Fibroblast of skin of left biceps (primary cell): ENCODE measurements around the gene NPTN.
"Not testable (repeated sequence)": the region's sequence is repeated elsewhere in the genome, so short reads cannot be mapped to it uniquely, and the experiment has no call there.

Experiments
- DNase-seq, 2 experiments: peaks; one replicate each; pipeline ENCODE4 v3.0.0-alpha.2; 2013; ENCODE audit warnings: low read depth in 2 of 2

Gene NPTN

DNA sequence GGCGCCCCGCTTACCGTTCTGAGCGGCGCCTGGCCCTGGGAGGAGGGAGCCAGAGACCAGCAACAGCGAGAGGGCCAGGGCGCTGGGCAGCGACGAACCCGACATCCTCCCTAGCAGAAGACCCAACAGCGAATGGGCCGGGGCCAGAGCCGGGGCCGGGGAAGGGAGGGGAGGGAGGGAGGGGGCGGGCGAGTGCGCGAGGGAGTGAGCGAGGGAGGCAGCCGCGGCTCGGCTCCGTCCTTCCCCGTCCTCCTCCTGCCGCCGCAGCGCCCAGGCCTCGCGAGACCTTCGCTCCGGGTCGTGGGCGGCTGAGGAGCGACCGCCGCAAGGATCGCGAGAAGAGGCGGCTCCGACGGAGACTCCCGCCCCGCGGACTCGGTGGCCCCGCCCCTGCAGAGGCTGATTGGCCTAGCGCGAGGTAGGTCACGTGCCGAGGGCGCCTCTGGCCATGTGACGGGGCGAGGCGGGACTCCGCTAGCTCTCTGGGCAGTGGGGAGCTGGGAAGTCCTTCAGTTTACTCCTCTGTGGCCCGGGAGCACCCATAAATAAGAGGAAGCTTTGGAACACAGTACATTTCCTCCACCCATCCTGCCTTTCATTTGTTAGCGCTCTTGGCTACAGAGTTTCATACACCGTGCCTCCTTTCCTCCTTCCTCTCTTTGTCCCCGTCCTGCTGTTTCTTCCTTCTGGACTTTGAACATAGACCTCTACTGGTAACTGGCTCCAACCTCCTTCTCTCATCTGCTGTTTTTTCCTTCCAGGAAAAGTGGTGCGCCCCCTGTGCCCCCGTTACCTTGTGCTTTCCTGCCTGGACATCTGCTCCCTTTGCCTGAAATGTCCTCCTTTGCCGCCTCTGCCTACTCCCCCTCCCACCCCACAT lies at the start of gene NPTN:
NPTN (minus strand) TSS at position 279 of the 880 bp plus-strand sequence; CDS start at position 105, 174 bp downstream.
- peak; percentile 95 for DNase-seq

DNA sequence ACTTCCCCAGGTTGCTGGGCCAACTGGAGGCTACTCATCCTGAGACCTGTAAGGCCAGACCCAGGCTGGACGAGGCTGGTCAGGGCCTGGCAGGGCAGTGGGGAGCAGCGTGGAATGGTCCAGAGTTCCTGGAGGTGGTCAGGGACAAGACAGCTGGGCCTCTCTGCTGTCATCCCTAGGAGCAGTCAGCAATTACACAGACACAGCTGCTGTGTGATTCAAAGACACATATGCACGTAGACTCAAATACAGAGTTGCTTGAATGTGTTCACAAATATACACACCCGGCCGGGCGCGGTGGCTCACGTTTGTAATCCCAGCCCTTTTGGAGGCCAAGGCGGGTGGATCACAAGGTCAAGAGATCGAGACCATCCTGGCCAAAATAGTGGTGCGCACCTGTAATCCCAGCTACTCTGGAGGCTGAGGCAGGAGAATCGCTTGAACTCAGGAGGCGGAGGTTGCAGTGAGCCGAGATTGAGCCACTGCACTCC lies 49.5 kb upstream of the NPTN start:
- DNase-seq, result no peak

DNA sequence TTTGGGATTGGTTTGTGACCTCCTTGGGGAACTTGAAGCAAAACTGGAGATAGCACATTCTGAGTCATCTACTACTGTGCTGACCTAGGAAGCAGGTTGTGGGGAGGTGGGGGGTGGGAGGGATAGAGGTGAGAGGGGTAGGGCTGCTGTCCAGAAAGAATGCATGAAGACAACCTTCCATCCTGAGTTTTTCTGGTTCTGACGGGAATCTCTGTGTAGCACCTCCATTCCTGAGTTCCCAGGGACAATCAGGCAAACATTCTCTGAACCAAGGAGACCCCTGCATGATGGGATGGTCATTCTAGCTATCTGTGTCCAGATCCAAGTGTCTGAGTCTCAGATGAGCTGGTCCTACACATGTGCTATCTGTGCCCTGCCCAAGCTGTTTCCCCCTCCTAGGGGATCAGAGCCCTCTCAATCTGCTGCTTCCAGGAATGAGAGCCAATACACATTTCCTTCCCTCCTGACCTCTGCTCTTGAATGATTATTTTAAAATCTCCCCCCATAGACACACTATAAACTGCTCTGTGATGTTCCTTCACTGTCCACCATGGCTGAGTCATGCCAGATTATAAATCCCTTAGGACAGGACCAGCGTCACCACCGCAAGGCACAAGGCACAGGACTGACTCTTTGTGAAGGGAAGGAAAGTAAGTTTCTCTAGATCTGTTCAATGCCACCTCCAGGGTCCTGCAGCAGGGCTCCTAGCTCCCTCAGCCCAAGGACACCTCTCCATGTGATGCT lies 48.8 kb upstream of the NPTN start:
- DNase-seq, result no peak

DNA sequence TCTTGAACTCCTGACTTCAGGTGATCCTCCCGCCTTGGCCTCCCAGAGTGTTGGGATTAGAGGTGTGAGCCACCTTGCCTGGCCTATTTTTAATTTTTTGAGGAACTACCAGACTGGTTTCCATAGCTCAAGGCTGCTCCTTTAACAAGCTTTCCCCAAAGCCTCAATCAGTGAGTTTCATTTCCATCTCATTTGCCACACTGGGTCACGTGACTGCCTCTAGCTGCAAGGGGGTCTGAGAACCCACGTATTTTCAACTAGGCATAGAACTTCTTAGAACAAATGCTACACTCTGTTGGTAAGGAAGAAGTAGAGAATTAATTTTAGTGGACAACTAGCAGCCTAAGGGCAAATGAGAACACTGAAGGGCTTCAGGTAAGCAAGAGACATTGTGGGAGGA lies 47.9 kb upstream of the NPTN start:
- no peak for DNase-seq

DNA sequence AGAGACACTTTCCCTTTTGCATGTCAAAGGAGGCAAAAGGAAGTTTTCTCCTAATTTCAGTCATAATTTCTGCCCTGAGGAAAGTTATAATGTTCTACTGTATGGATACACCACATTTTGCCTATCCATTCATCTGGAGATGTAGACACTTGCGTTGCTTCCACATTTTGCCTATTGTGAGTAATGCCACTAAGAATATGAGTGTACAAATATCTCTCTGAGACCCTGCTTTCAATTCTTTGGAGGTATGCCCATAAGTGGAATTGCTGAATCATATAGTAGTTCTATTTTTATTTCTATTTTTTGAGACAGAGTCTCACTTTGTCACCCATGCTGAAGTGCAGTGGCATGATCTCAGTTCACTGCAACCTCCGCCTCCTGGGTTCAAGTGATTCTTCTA lies 47.4 kb upstream of the NPTN start:
- no peak for DNase-seq

DNA sequence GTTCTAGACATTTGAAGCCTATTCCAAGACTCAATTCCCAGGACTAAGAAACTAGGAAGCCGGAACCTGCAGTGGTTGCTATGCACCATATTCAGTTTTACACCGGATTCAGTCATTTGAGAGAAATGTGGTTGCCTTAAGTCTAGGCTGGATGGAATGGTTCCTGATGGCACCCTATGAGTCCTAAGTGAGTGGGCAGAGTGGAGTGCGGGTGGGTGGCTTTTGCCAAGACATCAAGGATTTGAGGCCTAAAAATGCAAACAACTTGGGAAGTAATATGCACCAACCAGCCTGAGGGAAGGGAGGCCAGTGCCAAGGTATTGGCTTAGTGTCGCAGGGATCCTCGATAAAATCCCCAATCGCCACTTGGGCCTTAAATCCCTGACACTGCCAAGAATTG lies 46.8 kb upstream of the NPTN start:
- no peak for DNase-seq

DNA sequence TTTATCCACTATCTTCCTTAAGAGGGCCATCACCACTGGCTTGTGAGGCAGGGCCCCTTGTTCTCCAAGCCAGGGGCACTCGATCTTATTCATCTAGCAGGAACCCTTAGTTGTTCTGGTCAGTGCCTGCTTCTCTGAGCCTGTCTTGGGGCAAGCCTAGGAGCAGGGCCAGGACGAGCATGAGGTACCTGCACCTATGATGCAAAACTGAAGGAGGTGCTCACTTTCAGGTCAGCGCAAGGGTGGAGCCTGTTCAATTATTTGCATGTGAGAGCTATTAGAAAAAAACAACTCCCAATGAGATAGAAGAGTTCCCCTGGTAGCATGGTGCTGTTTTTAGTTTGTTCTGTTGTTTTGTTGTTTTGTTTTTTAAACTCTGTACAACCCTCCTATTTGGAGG lies 46.0 kb upstream of the NPTN start:
- no peak for DNase-seq

DNA sequence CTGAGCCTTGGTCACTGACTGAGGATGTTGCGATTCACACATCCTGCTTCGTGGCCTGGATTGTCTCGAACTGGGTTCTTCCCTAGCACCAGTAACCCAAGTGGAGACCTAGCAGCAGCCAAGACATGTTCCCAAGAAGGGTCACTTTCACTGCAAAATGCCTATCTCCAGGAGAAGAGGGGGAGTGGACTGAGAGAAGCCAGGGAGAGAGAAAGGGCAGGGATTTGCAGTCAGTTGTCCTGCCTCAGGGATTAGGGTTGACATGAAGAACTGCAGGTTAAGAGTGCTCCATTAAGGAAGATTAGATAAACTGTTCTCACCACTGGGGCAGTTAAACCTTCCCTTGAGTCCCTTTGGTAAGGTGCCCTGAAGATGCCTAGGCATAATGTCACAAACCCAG lies 45.3 kb upstream of the NPTN start:
- DNase-seq, result no peak

DNA sequence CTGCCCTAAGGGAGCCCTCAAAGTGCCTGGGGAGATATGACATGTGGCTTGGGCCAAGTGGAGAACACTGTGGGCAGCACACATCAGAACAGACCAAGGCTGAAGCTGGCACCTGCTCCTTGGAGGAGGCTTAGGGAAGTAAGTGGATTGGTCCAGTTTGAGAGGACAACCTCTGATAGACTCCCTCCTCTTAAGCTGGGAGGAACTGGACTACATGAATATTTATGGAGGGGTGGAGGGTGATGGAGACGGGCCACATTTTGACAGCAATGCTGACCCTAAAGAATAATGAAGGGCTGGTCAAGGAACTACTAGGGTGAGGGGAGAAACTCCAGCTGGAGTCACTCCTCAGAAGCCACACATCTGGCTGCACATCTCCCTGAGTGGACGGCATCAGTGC lies 44.5 kb upstream of the NPTN start:
- no peak for DNase-seq

DNA sequence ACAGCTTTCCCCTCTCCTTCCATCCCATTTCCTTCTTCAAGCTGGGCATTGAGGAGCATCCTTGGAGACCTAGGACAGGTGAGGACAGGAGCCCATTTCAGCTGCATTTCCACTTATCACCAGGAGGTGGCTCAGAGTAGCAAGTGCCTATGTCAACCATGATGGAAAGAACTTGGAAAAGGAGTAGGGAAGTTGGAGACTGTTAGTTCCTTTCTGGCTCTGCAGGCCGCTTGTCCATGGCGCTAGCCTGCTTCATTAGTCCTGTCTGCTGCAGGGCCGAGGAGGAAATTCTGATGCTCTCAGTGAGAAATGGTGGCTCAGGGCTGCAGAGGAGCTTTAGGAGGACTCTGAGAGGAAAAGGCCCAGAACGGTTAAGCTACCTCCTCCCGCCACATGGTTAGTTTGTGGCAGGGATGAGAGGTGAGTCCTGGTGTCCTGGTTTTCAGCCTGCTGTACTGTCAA lies 44.0 kb upstream of the NPTN start:
- no peak for DNase-seq

DNA sequence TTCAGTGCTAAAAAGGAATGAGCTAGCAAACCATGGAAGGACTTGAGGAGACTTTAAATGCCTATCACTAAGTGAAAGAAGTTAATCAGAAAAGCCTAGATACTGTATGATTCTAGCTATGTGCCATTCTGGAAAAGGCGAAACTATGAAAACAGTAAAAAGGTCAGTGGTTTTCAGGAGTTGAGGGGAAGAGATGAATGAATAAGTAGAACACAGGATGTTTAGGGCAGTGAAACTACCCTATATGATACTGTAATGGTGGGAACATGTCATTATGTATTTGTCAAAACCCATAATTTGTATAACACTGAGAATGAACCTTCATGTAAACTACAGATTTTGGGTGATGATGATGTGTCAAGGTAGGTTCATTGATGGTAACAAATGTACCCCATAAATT lies 41.4 kb upstream of the NPTN start:
- DNase-seq, result no peak

DNA sequence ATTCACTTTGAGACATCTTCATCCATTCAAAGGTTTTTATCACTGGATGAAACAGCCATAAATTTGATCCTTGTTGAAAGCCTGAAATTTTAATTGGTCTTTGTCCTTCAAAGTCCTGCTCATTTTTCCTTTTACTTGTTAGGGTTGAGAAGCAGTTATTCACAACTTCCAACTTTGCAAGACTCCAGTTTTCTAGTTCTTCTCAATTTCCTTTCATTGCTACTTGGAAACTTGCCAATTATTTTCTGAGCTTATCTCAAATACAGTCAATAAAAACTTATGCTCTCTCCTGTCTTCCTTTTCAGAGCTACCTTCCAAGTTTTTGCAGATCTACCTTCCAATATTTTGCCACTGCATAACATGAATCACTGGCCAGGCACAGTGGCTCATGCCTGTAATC lies 27.3 kb upstream of the NPTN start:
- DNase-seq, result no peak

DNA sequence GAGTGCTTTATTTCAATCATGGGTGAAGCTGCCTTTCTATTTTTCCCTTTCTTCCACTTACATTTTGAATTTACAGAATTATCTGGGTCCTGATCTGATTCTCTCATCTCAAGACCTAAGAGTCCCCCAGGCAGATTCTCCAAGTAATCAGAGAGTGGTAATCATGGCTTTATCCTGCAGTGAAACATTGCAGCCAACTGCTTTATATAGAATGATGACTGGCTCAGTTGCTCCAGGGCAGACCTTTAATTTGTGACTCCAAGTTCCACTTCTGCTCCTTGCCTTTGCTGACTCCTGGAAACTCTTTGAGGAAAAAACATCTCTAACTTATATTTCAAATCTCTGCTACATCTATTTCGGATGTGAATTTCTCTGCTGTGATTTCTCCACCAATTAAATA lies 25.5 kb upstream of the NPTN start:
- DNase-seq, result no peak

DNA sequence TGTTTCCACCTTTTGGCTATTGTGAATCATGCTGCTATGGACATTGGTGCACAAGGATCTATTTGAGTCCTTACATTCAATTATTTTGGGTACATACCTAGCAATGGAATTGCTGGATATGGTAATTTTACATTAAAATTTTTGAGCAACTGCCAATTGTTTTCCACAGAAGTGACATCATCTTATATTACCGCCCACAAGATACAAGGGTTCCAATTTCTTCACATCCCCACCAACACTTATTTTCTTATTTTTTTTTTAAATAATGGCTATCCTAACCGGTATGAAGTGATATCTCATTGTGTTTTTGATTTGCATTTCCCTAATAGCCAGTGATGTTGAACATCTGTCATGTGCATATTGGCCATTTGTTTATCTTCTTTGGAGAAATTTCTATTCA lies 22.5 kb upstream of the NPTN start:
- DNase-seq, result no peak

DNA sequence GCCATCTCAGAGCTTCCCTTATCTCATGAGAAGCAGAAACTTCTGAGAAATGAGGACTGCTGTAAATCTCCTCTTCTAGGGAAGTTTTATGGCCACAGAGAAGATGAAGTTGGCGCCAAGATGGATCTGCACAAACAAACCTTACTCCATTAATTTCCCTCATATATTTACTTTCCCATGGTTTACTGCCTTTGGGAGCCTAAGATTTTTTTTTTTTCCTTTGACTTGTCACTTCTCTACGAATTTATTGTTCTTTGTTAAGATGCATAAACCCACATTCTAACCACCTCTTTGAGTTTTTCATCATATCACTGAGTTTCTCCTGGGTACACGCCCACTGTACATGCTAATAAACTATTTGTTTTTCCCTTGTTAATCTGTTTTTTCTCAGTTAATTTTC lies 21.5 kb upstream of the NPTN start:
- DNase-seq, result no peak

DNA sequence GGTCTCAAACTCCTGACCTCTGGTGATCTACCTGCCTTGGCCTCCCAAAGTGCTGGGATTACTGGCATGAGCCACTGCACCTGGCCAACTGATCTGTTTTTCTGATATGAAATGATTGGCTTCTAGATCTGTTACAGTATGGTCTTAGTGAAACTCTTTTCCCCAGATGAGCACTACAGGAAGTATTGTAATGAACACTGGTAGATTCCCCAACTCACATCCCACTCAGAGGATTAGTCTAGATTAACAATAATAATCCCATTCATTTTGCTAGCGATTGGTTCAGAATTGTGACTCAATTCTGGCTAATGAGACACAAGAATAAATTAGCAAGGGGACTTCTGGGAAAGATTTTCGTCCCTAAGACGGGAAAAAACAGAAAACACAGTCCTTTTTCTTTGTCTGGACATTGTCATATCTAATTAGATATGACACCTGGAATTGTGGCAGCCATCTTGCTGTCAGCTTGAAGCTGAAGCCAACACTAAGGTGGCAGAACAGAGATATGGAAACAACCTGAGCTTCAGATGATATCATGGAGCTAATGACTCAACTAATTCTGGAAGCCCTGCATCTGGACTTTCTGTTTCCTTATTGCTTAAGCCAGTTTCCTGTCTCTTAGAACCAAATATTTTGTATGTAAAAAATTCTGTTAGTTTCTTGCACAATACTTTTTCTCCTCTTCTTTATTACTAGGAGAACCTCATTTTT lies 17.4 kb upstream of the NPTN start:
- no peak for DNase-seq

DNA sequence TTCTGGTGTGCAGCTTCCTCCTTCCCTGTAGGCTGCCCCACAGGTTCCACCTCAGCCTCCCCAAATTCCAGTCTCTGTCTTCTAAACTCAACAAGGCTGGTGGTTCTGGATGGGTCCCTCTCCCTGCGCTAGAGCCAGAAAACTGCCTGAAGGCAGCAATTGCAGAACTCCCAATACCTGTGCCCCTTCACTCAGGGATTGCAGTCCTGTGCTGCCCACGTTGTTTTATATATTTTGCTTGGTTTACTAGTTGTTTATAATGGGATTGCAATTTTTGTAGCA lies 14.8 kb upstream of the NPTN start:
- DNase-seq, result no peak

DNA sequence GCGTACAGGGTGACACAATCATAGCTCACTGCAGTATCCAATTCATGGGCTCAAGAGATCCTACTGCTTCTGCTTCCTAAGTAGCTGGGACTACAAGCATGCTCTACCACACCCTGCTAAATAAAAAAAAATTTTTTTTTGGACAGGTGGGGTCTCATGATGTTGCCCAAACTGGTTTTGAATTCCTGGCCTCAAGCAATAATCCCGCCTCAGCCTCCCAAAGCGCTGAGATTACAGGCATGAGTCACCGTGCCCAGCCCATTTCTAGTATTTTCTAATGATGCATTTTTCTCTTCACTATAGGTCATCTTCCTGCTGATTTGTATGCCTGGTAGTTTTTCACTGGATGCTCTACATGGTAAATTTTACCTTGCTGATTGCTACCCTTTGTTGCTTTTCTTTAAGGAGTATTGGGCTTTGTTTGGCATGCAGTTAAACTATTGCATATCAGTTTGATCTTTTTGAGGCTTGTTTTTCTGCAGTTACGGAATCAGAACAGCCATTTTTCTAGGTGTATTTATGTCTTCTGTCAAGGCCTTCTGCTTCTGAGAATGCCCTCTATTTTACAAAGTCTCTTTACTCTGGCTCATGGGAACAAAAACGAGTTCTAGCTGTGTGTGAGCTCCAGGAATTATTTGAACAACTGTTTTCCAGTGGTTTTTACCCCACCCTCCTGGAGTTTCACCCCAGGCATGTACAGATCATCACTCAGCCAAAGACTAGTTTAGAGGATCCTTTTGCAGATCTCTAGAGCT lies 14.2 kb upstream of the NPTN start:
- no peak for DNase-seq

DNA sequence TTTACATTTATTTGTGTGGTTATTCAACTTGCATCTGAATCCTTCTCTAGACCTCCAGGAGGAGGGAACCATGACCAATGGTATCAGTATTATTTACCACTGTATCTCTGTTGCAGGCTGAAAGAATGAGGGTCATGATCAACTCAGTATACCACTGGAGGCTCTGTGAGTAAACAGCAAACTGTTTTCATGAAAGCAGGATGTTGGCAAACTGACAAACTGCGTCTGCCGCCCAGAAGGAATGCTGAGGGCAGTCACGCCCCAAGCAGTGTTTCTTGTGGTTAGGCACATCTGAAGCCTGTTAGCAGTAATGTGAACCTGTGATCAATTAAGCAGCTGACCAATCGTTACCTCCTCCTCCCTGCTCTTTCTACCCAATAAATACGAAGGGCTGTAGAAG lies 6.3 kb upstream of the NPTN start:
- not testable (repeated sequence) for DNase-seq

DNA sequence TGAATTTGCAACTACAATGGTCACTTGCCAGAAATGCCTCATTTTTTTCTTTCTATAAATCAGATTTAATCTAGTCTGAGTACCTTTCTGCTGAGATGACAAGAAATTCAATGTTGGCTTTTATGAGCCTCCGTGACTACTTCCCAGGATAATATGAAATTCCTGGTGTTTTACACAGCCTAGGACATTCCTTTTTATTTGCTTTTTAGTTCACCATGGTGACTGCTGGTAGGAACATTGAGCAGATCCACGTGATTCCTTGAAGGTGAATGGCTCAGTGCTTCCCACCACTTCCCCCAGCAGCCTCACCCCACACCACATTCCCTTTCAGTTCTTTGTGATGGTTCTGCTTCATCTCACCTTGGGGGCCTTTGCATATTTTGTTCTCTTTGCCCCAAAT lies 4.3 kb upstream of the NPTN start:
- no peak for DNase-seq

DNA sequence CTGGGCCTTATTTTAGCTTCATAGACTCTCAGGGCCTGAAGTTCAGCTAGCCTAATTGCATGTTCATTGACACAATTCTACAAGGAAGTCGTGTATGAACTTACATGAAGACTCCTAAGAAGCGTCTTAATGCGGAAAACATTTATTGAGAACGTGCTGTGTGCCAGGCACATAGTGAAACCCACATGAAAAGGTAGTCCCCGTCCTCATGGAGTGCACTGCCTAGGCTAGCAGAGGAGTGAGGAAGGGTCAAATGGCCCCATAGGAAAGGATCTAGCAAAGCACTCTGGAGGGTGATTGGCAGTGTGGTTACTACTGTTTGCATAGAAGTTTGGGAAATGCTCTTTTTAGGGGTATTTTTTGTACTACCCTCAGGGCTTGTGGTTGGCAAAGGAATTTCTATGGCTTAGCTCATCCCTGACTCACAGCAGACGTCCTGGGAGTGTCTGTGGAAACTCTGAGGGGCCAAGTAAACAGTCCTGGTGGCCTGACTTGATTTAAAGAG lies 854 bp upstream of the NPTN start:
- peak; percentile 77 to 83 for DNase-seq

DNA sequence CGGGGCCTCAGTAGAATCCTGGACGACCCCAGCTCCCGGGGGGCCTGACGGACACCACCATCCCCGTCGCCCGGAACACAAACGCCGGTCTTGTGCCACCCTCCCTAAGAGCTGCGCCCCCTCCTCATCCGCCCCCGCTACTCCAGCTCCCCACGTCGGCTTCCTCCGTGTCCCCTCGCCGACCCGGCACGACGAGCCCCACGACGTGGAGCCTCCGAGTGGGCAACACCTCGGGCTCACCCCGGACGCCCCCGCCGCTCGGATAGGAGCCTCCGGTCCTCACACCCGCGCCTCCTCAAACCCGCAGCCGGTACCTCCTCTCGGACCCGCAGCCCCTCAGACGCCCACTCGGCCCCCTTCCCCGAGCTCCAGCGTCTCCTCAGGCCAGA lies 525 bp downstream of the NPTN start:
- DNase-seq, result no peak
